ENCODE results near the gene BTNL9. TPM values are rescaled to one million over a fixed set of nuclear protein-coding genes. Genes with fewer than 3 reads are reported as not detected.

Gene BTNL9
- total and polyA plus RNA-seq, 9 of the 15 experiments (the other 6 are each of a cell fraction or from before 2014, with no cell fraction given) = 3.7 to 86.7 (median 29.4) TPM

GRCh38 chr5:181044662-181045305 lies 4.7 kb downstream of the BTNL9 start:
- in situ Hi-C loops (cut with MboI) (no loop called here), intact Hi-C loops (cut with micrococcal nuclease) (loop anchor here (2.0 to 5.0 kb wide), 2 partner anchors 113 to 172 kb away; no protein-coding TSS in a partner anchor)
- FAIRE-seq (no peak), DNase-seq (ENCODE audit: extremely low read depth in 1 of 4, low spot score in 3 of 4) (no peak), ATAC-seq (peak; percentile 34)
- Histone ChIP-seq H3K9me1 (ENCODE audit: control insufficient read depth, insufficient read depth, low read length) (no peaks in the 10 kb centered on the region), H3K9ac (ENCODE audit: insufficient read depth in 1 of 2, low read depth in 2 of 2, low read length in 2 of 2) (peak overlapping the region; percentile 3 to 13; a peak in 2 of 4 replicates), H3K4me1 (replicated peaks in 1 of 2; ENCODE audit: control insufficient read depth in 2 of 2, insufficient read depth in 2 of 2, low read length in 2 of 2) (peaks cover 9 to 29% of the 10 kb centered on the region in 2 experiments; a peak in 4 of 5 replicates), H3K4me3 (no peak overlapping the region; the same call in 1 of the 2 replicates), H2AFZ (ENCODE audit: low read depth, low read length) (peak overlapping the region; percentile 78), H4K20me1 (replicated peaks; ENCODE audit: control insufficient read depth, insufficient read depth, low read length) (no peaks in the 10 kb centered on the region), H3K4me2 (ENCODE audit: insufficient read depth, low read length) (peak overlapping the region; percentile 75), H3K36me3 (ENCODE audit: control insufficient read depth, insufficient read depth, low read length) (no peaks in the 10 kb centered on the region), H3K79me2 (ENCODE audit: control insufficient read depth, insufficient read depth, low read length) (no peaks in the 10 kb centered on the region), H3K9me3 (replicated peaks; ENCODE audit: control insufficient read depth, insufficient read depth, low read depth, low read length) (no peaks in the 10 kb centered on the region), H3K27me3 (ENCODE audit: control insufficient read depth in 2 of 2, insufficient read depth in 2 of 2, low read length in 2 of 2) (peaks cover 0 to 4% of the 10 kb centered on the region in 2 experiments; a peak in 2 of 5 replicates), H3K27ac (ENCODE audit: extremely low read depth, low read depth, low read length) (peak overlapping the region; percentile 61; the same call in 1 of the 3 replicates)
- ChIA-PET POLR2A (interaction anchor here (0.7 to 2.8 kb wide), 7 partner anchors 10 to 238 kb away, joined by 3 to 10 read pairs (median 4); no protein-coding TSS in a partner anchor), CTCF (ENCODE audit: low intra/inter-chr PET ratio) (interaction anchor here (1.0 to 2.1 kb wide), 2 partner anchors 114 to 261 kb away, joined by 7 to 8 read pairs; no protein-coding TSS in a partner anchor)
- no TSS peak for BruUV-seq (replicated peaks)
- WGBS (ENCODE audit: insufficient coverage, low coverage, missing lambda C conversion rate) = 27% methylated on average over 11 of the region's 11 CpGs
- TF ChIP-seq FOXJ2 (tag; IDR thresholded peaks at IDR 0.05) (0 out of 2 replicates have a peak, but pooled peaks have one; percentile 28), CBFA2T3 (IDR thresholded peaks at IDR 0.05) (no peak), TCF15 (CRISPR knock-in tag; IDR thresholded peaks at IDR 0.05) (no peak), ZBTB49 (CRISPR knock-in tag; IDR thresholded peaks at IDR 0.05; ENCODE audit: borderline replicate concordance) (no peak), TEAD1 (CRISPR knock-in tag; IDR thresholded peaks at IDR 0.05) (no peak), ZNF217 (CRISPR knock-in tag; IDR thresholded peaks at IDR 0.05) (no peak), XRCC3 (IDR thresholded peaks at IDR 0.05) (no peak), TCF7L2 (IDR thresholded peaks at IDR 0.05; ENCODE audit: low read depth, low read length) (peak; percentile 66; the same call in 1 of the 2 replicates), ZFX (CRISPR knock-in tag; IDR thresholded peaks at IDR 0.05) (no peak), FOXK1 (CRISPR knock-in tag; IDR thresholded peaks at IDR 0.05; ENCODE audit: borderline replicate concordance) (no peak), AFF1 (IDR thresholded peaks at IDR 0.05; ENCODE audit: low read depth in 1 of 2, partially characterized antibody in 2 of 2) (no peak)
- TF ChIP-seq, protein P1, sequence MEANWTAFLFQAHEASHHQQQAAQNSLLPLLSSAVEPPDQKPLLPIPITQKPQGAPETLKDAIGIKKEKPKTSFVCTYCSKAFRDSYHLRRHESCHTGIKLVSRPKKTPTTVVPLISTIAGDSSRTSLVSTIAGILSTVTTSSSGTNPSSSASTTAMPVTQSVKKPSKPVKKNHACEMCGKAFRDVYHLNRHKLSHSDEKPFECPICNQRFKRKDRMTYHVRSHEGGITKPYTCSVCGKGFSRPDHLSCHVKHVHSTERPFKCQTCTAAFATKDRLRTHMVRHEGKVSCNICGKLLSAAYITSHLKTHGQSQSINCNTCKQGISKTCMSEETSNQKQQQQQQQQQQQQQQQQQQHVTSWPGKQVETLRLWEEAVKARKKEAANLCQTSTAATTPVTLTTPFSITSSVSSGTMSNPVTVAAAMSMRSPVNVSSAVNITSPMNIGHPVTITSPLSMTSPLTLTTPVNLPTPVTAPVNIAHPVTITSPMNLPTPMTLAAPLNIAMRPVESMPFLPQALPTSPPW (CRISPR knock-in tag; IDR thresholded peaks at IDR 0.05) = peak; percentile 34; the same call in 1 of the 2 replicates
